GM18873 (cell line): ENCODE results near the gene FBXW8.

Source experiments
- ATAC-seq: cut with Tn5 transposase; IDR thresholded peaks from one replicate; pipeline ENCODE4 v1.9.1; 2021; ENCODE audit warnings: mild to moderate bottlenecking, moderate library complexity, moderate number of reproducible peaks; ENCODE audit not compliant: unreplicated experiment, low FRiP score

Gene FBXW8

DNA sequence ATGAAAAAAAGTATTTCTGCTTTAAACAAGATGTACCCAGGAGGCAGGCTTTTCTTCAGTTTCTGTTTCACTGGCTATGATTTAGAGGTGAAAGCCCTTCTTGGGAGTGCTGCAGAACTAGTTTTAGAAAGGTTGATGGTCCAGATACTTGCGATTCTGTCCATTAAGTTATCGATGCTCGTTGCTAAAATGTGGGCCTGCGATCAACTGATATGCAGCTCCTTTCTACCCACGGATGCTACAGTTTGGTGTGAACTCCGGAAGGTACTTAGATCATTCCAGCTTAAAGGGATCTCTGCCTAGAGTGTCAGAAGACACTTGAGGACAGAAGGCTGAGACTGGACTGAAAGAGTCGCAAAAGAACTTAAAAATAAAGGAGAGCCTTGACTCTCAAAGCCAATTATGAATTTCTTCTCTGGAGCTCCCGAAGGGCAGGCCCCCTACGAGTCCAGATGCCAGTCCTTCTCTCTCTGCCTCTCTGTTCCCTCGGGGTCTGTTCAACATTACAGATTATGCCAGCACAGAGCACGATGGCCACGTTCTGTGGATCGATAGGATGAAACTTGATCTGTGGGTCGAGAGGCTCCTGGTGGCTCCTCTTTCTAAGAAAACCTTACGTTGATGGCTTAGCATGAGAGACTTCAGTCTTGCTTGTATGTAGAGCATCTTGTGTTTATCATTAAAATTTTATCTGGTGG, 40.0 kb downstream of the FBXW8 start:
- ATAC-seq, result no peak

DNA sequence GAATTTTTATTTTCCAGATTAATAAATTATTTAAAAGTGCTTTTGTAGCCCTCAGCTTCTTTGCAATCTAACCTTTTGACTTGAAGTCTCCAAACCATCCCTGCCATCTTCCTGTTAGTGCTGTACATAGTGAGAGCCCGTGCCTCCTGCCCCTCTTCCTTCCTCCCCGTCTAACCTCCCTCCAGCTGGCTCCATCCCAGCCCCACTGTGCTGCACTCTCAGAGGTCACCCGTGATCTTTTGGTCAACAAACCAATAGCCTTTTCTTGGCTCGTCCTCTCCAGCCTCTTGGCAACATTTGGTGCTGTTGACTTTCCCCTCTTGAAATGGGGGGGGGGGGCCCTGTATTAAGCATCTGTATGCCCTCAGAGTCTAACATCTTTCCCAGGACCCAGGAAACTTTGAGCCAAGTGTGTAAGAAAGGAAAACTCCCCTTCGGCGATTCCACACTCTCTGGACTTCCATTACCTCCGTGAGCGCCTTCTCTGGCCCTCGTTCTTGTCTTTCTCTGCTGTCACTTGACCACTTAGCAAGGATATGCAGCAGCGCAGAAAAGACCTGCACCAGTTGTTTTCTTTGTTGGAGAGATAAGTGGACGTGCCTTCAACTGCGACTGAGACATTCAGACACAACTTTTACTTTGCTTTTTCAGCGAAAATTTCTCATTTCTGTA, 44.1 kb downstream of the FBXW8 start:
- ATAC-seq, result no peak

DNA sequence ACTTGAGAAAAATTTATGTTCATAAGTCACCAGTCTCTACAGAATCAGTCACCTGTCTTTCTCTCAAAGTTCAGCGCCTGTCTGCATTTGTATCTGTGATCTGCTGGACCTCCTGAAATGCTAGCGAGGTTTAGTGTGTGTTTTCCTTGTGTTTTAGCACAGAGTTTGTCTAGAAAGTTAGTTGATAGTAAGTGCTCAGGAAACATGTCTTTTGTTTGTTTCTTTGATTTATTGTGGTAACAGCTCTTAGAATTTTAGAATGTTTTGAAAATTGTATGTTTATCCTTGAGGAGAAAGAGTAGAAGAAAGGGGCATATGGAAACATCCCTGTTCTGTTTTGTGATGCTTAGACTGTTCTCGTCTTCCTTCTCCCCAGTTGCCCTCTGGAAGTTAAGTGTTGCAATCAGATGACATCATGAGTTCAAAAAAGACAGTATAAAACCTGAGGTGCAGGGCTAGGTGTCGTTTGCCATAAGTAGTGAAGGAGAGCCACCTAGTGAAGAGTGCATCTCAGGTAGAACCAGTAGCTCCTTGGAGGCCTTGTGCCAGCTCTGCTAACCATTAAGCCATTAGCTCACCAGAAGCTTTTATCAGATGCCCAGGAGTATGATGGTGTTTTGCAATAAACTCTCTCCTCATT, 44.8 kb downstream of the FBXW8 start:
- no peak for ATAC-seq

DNA sequence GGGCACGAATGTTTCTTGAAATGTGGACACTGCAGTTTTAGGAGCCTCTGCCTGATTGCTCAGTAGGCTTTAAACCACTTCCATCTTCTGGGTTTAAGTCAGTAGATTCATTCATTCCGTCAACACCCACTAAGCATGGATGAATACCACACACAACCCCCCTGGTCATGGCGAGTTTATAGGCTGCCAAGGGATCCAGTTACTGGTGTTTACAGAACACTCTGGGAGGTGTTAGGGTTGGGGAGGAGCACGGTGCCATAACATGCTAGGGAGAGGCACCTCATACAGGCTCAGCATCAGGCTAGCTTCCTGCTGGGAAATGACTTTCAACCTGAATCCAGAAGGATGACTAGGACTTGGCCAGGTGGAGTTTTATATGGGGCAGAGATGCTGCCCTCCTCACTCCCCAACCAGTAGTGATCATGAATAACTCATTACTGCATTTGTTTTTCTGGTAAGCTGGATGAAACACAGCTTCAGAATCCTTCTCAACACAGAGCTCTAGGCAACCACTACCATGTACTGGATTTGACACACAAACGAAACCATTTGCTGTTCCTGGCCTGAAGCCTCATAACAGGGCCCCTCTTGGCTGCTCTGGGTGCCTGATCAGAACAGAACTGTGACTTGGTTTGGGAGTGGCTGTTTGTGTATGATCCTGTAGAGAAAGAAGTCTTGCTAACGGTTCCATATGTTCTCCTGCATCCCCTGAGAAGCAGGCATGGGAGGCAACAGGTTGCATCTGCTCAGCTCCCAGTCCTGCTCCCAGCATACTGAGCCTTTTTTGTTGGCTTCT, 47.9 kb downstream of the FBXW8 start:
- ATAC-seq, result no peak

DNA sequence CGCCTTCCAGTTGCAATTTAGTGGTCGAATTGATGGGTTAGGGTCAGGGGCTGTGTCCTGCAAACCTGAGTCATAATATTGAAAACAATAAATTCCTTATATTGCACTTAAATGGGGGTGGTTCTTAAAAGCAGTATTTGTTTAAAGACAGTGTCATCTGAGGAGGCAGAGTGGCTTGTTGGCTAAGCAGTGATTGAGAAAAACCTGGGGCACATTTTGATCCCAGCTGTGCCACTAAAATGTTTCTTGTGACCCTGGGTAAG, 48.4 kb downstream of the FBXW8 start:
- no peak for ATAC-seq

DNA sequence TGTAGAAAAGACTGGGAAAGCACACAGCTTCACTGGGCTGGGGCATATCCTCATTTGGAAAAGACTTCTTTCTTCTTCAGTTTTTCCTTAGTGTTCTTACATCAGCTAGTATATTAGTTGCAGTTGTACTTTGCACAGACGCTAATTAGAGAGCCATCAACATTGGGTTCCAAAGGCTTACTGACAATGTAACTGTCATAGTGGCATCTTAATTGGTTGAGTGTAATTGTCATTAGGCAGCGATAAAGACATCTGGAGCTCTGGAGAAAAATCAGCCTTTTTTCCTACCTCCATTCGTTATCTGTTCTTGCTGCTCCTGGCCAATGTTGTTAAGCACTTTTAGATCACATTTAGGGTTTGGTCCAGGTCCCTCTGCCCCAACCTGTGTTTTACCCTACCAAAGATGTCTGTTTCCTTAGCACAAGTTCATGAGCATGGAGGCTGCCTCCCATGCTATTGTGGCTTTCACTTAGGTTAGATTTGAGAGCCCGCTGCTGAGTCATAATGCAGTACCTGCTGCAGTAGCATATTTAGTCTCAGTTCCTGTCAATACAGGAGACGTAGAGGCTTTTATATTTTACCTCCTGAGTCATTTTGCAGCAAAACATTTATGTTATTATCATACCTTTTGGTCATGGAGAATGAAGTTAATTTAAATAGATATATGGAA, 49.2 kb downstream of the FBXW8 start:
- ATAC-seq, result peak; percentile 96

DNA sequence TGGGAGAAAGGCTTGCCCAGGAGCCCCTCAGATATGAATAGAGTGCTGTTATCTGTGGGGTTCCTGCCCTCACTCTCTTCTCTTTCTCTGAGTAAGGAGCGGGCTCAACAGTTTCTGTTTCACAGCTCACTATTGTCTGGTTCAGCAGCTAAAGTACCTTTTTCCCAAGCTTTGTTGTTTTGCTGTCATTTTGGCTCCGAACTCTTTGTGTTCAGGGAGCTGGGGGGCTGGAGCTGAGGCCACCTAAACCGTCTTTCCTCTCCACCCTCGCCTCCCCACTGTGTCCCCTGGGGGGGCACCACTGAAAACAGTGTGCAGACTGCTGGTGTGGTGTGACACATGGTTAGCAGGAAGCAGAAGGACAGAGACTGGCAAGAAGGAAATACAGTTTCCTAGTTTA, 51.4 kb downstream of the FBXW8 start:
- ATAC-seq, result no peak

DNA sequence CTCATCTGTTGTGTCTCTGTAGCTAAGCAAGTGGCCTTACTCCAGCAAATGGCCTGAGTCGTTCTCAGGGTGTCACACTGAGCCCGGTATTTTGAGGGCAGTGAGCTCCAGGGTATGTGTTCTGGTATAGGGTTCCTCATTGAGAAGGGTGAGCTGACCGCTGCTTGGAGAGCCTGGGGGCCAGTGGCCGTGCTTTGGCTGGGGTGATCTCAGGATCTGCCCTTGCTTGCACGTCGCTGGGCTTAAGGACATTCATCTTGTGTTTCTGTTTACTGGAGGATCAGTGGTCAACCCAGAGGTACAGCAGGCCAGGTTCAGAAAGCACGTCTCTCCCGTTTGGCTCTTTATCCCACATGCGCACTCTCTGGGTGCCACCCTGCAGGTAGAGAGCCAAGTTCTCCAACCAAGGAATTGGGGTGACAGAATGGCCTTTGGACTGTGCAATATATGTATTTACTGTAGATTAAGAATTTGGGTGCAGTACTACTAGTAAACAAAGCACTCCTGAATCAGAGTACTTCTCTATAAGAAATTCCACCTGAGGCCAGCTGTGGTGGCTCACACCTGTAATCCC, 52.1 kb downstream of the FBXW8 start:
- ATAC-seq, result no peak

DNA sequence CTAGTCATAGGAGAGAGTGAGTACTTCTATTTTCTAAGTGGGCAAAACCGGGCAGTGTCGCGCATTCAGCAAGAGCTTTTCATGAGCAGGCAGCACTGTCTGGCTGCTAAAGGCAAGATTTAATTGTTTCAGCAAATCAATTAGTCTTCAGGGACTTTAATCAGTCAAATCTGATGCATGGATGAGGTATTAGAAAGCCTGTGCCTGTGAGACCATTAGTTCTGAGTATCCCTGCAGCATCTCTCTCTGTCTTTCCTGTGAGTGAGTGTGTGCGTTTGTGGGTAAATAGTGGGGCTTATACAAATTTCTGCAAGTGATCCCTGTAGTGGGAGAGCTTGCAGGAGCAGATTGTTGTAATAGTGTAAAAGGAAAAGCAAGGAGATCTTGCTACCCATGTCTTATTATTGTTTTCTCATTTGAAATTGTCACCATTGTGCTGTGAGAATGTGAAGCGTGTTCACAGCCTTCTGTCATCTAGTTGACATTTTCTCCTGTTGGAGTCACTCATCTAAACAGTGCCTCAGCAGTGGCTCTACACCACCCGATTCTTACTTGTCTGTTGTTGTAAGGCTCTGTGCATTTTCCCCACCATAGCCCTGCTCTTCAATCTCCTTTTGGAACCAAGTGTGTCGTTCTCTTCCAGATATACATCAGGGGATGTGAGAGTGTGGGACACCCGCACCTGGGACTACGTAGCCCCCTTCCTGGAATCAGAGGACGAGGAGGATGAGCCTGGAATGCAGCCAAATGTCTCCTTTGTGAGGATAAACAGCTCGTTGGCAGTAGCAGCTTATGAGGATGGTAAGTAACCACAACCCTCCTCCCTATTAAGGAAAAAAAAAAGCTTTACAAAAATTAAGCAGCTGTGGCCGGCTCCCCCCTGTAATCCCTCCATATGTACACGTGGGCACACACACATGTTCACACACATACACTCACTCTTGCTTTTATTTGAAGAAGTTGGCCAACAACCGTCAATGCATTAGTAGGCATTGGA, 53.6 kb downstream of the FBXW8 start:
- no peak for ATAC-seq

DNA sequence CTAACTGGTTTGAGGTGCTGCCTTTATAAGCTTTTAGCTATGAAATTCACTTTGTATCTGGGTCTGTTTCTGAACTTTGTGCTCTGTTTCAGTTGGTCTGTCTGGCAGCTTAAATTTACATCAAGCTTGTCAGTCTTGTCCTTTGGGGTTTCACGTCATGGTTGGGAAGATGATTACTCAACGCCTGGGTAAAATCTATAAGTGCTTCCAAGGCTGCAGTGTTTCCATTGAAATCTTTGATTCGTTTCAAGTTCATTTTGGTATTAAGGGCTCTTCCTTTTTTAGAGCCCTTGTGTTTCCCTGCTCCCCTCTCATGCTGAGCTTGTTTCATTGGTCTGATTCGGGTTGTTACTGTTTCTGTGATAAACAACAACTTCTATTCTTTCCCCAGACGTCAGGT, 58.2 kb downstream of the FBXW8 start:
- ATAC-seq, result no peak

DNA sequence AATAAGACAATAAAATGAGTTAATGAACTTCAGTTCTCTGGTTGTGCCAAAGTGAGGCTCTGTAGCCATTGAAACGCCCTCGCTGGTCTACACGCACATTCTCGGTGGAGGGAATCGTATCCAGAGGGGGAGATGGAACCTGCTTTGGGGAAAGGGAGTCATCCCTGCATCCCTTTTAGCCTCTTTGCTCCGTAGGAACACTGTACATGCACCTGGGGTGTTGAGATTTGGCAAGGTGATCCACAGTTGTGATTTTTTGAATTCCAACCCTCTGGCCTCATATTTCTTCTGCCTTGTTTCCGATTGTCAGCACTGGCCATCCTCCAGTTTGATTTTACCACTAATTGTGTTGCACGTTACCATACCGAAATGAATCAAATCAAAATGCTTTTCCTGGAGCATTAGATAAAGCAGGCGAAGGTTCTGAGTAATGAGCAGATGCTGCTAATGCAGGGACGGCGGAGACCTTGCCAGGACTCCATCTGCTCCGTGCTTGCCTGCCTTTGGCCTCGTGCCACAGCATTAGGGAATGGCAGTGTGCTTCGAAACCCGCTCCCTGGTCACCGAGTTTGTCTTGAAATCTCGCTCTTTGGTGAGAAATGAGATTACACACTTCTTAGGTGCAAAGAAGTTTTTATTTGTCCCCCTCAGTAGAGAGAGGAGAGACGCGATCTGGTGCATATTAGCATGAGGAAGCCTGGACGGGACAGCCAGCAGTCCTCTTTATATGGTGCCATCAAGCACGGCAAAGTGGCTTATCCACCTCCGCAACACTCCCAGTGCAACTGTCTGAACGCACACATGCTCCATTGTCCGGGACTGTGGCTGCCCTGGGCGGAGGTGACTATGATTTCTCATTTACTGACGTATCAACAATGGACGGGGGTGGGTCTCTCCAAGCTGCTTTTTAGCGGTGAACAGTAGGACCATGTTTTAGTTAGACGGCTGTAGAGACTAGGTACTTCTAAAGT, 59.1 kb downstream of the FBXW8 start:
- ATAC-seq, result no peak

DNA sequence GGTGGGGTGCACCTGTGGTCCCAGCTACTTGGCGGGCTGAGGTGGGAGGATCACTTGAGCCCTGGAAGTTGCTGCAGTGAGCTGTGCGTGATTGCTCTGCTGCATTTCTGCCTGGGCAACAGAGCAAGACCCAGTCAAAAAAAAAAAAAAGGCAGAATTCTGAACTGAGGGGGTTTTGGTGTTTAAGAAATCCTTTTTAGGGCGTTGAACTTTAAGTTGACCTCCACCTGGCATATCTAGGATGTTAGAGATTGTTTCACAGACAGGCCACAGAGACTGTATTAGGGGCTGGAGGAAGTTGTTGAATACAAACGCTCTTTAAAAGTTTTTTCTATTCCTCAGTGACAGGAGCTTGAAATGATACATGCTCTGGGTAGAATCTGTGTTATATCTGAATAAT, 60.5 kb downstream of the FBXW8 start:
- ATAC-seq, result no peak

DNA sequence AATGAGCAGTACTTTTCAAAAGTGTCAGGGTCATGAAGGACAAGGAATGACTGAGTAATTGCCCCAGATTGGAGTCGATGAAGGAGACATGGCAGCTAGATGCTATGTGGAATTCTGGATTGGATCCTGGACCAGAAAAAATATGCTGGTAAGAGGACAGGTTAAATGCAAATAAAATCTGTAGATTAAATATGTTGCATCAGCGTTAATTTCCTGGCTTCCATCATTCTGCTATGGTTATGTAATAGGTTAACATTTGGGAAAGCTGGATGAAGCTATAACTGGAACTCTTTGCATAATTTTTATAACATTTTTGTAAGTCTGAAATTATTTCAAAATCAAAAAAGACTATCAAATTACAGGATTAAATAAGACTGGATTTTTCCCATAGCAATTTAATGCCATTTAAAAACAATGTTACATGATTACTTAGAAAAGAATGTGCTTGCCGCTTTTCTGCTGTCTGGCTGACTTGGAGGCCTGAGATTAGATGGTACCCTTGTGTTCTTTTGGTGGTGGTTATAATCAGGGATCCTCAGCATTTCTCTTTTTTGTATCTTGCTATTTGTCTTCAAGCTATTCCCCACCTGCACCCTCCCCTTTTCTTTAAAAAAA, 65.1 kb downstream of the FBXW8 start:
- ATAC-seq, result no peak

DNA sequence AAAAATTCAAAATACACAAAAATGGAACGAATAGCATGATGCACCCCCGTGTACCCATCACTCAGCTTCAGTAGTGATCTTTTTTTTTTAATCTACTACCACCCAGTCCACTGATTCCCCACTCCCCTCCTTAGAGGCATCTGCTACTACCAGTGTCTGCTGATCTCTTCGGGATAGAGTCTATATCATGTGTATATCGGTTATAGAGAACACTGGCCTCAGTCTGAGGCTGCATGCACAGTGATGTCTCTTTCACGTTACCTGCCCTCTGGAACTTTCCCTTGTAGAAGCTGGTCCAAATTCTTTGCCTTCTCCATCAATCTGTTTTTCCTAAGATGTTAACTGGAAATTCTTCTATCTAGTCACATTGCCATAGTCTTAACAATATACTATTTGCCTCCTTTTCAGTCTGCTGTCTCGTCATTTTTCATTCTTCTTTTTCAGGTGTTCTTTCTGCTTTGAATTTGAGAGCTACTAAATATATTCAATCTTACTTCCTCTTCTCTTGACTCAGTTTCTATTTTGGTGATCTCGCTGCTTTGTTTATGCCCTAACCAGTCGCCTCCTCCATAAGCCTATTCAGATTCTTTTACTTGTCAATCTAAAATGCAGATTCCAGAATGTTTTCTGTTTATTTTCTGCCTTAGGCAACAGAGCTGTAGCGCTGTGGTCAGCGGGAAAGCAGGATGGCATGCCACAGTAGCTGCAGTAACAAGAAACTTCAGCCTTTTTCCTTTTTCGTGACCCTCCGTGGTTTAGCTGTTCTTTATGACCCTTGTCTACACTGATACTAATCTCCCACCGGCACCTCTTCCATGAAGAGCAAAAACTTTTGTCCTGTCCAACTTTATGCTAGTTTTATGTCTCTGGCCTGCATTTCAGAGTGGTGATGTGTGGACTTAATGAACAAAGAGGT, 67.0 kb downstream of the FBXW8 start:
- ATAC-seq, result no peak

DNA sequence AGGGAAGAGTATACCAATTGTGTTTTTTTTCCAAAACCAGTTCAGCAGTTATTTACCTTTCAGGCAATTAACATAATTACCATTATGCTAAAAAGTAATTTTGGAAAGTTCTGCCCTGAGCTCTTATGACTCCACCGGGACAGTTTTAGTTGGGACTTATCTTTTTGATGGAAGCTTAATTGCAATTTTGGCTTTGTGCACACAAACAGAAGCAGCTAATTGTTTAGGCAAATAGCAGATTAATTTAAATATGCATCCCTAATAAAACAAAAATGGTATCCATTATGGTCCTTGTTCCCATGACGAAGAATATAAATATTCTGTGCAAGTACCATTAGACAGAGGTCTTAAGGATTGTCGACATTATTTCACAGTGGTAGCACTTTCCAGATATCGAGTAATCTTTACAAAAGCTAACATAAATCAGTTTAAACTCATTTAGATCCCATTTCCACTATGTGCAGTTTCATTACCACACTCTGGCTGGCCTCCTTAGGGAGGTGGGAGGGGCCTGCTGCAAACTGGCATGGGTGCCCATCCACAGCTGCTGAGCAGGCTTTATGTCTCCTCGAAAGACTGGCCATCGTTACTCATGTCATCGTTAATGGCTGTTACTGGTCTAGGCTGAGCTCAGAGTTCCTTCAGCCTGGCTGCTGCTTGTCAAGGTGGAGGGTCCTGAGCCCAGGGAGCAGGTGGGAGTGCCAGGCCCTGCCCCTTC, 68.2 kb downstream of the FBXW8 start:
- no peak for ATAC-seq

DNA sequence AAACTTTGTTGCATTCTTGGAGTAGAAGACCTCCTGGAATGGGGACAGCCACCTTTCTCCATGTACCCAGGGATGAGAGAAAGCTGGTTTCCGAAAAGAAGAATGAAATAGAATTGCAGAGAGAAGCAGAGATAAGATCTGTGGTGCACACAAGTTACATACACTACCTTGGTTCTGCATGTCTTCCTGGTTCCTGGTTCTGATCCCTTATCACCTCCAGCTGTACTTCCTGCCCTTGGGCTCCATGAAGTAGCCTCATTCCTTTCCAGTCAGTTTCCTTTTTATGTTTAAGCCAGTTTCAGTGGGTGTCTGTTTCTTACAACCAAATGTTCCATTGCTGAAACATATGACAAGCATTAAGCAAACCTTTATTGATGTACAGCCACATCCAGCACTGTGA, 69.3 kb downstream of the FBXW8 start:
- ATAC-seq, result no peak
